ENCODE measurements around the gene HES2.
"Not testable (repeated sequence)": the region's sequence is repeated elsewhere in the genome, so short reads cannot be mapped to it uniquely, and the experiment has no call there.

The HES2 gene

GRCh38 chr1:6419804-6420453 lies at the start of gene HES2:
Gene HES2, minus strand, starts transcription at chr1:6419919. Its CDS starts 99 bp downstream, at chr1:6419820.
- DNase-seq = no peak

- DNase-seq = no peak
Observed at GRCh38 chr1:6468729-6469461, 49.2 kb upstream of the HES2 start.

- no peak for DNase-seq
Observed at GRCh38 chr1:6467744-6468688, 48.3 kb upstream of the HES2 start.

GRCh38 chr1:6467224-6467623 lies 47.5 kb upstream of the HES2 start:
- no peak for DNase-seq

- no peak for DNase-seq
Observed at GRCh38 chr1:6466751-6467150, 47.0 kb upstream of the HES2 start.

- peak; percentile 58 for DNase-seq
Observed at GRCh38 chr1:6466023-6466422, 46.3 kb upstream of the HES2 start, which contains the start of gene TNFRSF25. Gene TNFRSF25, minus strand, starts transcription at chr1:6466173. Its CDS starts 66 bp downstream, at chr1:6466107.

GRCh38 chr1:6465461-6466005 lies 45.8 kb upstream of the HES2 start:
- DNase-seq = peak; percentile 41

GRCh38 chr1:6464915-6465314 lies 45.2 kb upstream of the HES2 start:
- no peak for DNase-seq

- DNase-seq = peak; percentile 45
Observed at GRCh38 chr1:6464514-6464836, 44.8 kb upstream of the HES2 start.

GRCh38 chr1:6463120-6463412 lies 43.3 kb upstream of the HES2 start:
- no peak for DNase-seq

- DNase-seq = no peak
Observed at GRCh38 chr1:6462412-6463119, 42.8 kb upstream of the HES2 start.

- peak; percentile 34 for DNase-seq
Observed at GRCh38 chr1:6461538-6462411, 42.1 kb upstream of the HES2 start.

GRCh38 chr1:6461051-6461530 lies 41.4 kb upstream of the HES2 start:
- no peak for DNase-seq

- peak; percentile 92 for DNase-seq
Observed at GRCh38 chr1:6460301-6461050, 40.8 kb upstream of the HES2 start.

GRCh38 chr1:6459850-6460265 lies 40.1 kb upstream of the HES2 start:
- peak; percentile 62 for DNase-seq

GRCh38 chr1:6456800-6457466 lies 37.2 kb upstream of the HES2 start:
- DNase-seq = no peak

GRCh38 chr1:6455752-6456520 lies 36.2 kb upstream of the HES2 start:
- DNase-seq = not testable (repeated sequence)

- peak; percentile 36 for DNase-seq
Observed at GRCh38 chr1:6454856-6455751, 35.4 kb upstream of the HES2 start.

Measured in stimulated activated naive CD4-positive, alpha-beta T cell treated with Interleukin-2 at 50 U/mL for 16 hours (primary cell).